Ectodermal cell (in vitro differentiated cells): ENCODE results near the gene CCDC85A. TPM values are rescaled to one million over a fixed set of nuclear protein-coding genes. Genes with fewer than 3 reads are reported as not detected.
"Not testable (repeated sequence)": the region's sequence is repeated elsewhere in the genome, so short reads cannot be mapped to it uniquely, and the experiment has no call there.

Experiments
- H3K27ac ChIP-seq: 2 replicates; pipeline ENCODE4 v1.7.0; 2013; ENCODE audit warnings: mild to moderate bottlenecking, low read depth, low read length; ENCODE audit not compliant: insufficient read depth, poor library complexity, severe bottlenecking
- H3K27me3 ChIP-seq: 2 replicates; pipeline ENCODE4 v1.7.0; 2013; ENCODE audit warnings: mild to moderate bottlenecking, low read length; ENCODE audit not compliant: insufficient read depth, control insufficient read depth, poor library complexity, severe bottlenecking
- H3K36me3 ChIP-seq: one replicate; pipeline ENCODE4 v1.7.0; 2013; ENCODE audit warnings: low read length; ENCODE audit not compliant: control insufficient read depth, insufficient read depth
- H3K4me1 ChIP-seq: one replicate; pipeline ENCODE4 v1.7.0; 2013; ENCODE audit warnings: low read length; ENCODE audit not compliant: control insufficient read depth, insufficient read depth
- H3K4me3 ChIP-seq: 2 replicates; pipeline ENCODE4 v1.7.0; 2013; ENCODE audit warnings: low read depth, low read length, control low read depth; ENCODE audit not compliant: insufficient read depth
- H3K9me3 ChIP-seq: 2 replicates; pipeline ENCODE4 v1.7.0; 2013; ENCODE audit warnings: mild to moderate bottlenecking, low read length, moderate library complexity; ENCODE audit not compliant: control insufficient read depth
- whole genome bisulfite sequencing, 2 experiments: methylation state at CpG; one replicate each; pipeline ENCODE4 v1.1.7; 2013; ENCODE audit warnings: missing lambda C conversion rate in 2 of 2; 5-methylcytosine and 5-hydroxymethylcytosine counted together
- polyA plus RNA-seq, 4 experiments: library from polyadenylated mRNA; stranded (reverse); fragments of 50-300 nt; gene quantifications; one replicate each; pipeline ENCODE4 v1.2.3, GENCODE V29; 2013

Gene CCDC85A
- polyA plus RNA-seq (2013, experiment 1 of 4) = 0.48 TPM
- polyA plus RNA-seq (2013, experiment 2 of 4) = 0.25 TPM
- 0.43 TPM for polyA plus RNA-seq (2013, experiment 3 of 4)
- polyA plus RNA-seq (2013, experiment 4 of 4) = 0.28 TPM

- no peaks in the 10 kb centered on the region for H3K36me3 ChIP-seq
- peaks cover 28% of the 10 kb centered on the region for H3K4me1 ChIP-seq
- peak within 1 kb of the TSS; percentile 64 for H3K4me3 ChIP-seq
- no peaks in the 10 kb centered on the region for H3K9me3 ChIP-seq
- 0% methylated on average over 86 of the region's 86 CpGs for WGBS, 2 experiments
- peaks cover 98% of the 10 kb centered on the region for H3K27me3 ChIP-seq
- no peak within 1 kb of the TSS for H3K27ac ChIP-seq
Observed at GRCh38 chr2:56183643-56184499, at the start of gene CCDC85A. TSS of gene CCDC85A (plus strand) at chr2:56183990. CDS start at chr2:56184625, 635 bp downstream.

GRCh38 chr2:56134861-56135260 is 48.9 kb upstream of the CCDC85A start:
- Histone ChIP-seq H3K4me1 (no peaks in the 10 kb centered on the region), H3K27me3 (no peaks in the 10 kb centered on the region), H3K4me3 (no peak overlapping the region), H3K9me3 (no peaks in the 10 kb centered on the region), H3K36me3 (no peaks in the 10 kb centered on the region), H3K27ac (no peak overlapping the region)
- WGBS, 2 experiments = 91% methylated on average over 4 of the region's 4 CpGs

GRCh38 chr2:56142497-56143061 is 41.2 kb upstream of the CCDC85A start:
- H3K4me1 ChIP-seq, H3K9me3 ChIP-seq, H3K27ac ChIP-seq, H3K4me3 ChIP-seq, H3K27me3 ChIP-seq, H3K36me3 ChIP-seq: not testable (repeated sequence)
- 93 to 94% methylated on average over 15 of the region's 15 CpGs for whole genome bisulfite sequencing, 2 experiments

GRCh38 chr2:56147907-56148306 is 35.9 kb upstream of the CCDC85A start:
- Histone ChIP-seq H3K36me3 (no peaks in the 10 kb centered on the region), H3K4me3 (no peak overlapping the region), H3K4me1 (no peaks in the 10 kb centered on the region), H3K9me3 (no peaks in the 10 kb centered on the region), H3K27me3 (no peaks in the 10 kb centered on the region), H3K27ac (no peak overlapping the region)
- 86 to 88% methylated on average over 2 of the region's 2 CpGs for WGBS, 2 experiments

- H3K4me3 ChIP-seq = no peak overlapping the region
- 90 to 93% methylated on average over 3 of the region's 3 CpGs for WGBS, 2 experiments
Observed at GRCh38 chr2:56148825-56149224, 35.0 kb upstream of the CCDC85A start.

GRCh38 chr2:56151841-56152240 is 31.9 kb upstream of the CCDC85A start:
- Histone ChIP-seq H3K27me3 (no peaks in the 10 kb centered on the region), H3K9me3 (no peaks in the 10 kb centered on the region), H3K4me1 (no peaks in the 10 kb centered on the region), H3K4me3 (no peak overlapping the region), H3K27ac (no peak overlapping the region), H3K36me3 (no peaks in the 10 kb centered on the region)
- WGBS, 2 experiments = 86 to 92% methylated on average over 2 of the region's 2 CpGs

More at GRCh38 chr2:56148825-56149224, 35.0 kb upstream of the CCDC85A start:
- Histone ChIP-seq H3K4me1 (no peaks in the 10 kb centered on the region), H3K9me3 (no peaks in the 10 kb centered on the region), H3K27me3 (no peaks in the 10 kb centered on the region), H3K27ac (no peak overlapping the region), H3K36me3 (no peaks in the 10 kb centered on the region)

- Histone ChIP-seq H3K27ac (no peak overlapping the region), H3K4me3 (no peak overlapping the region), H3K36me3 (no peaks in the 10 kb centered on the region), H3K27me3 (no peaks in the 10 kb centered on the region), H3K9me3 (no peaks in the 10 kb centered on the region), H3K4me1 (no peaks in the 10 kb centered on the region)
- WGBS, 2 experiments = 44 to 50% methylated on average over 2 of the region's 2 CpGs
Observed at GRCh38 chr2:56155188-56155587, 28.6 kb upstream of the CCDC85A start.

GRCh38 chr2:56159875-56160274 is 23.9 kb upstream of the CCDC85A start:
- H3K9me3 ChIP-seq = not testable (repeated sequence)

GRCh38 chr2:56167616-56168562 is 15.9 kb upstream of the CCDC85A start:
- H3K27ac ChIP-seq = no peak overlapping the region
- WGBS, 2 experiments = 87 to 93% methylated on average over 3 of the region's 4 CpGs
- H3K27me3 ChIP-seq = no peaks in the 10 kb centered on the region
- no peak overlapping the region for H3K4me3 ChIP-seq
- H3K4me1 ChIP-seq = no peaks in the 10 kb centered on the region
- H3K9me3 ChIP-seq = no peaks in the 10 kb centered on the region
- no peaks in the 10 kb centered on the region for H3K36me3 ChIP-seq

More at GRCh38 chr2:56159875-56160274, 23.9 kb upstream of the CCDC85A start:
- H3K4me1 ChIP-seq, H3K27me3 ChIP-seq, H3K36me3 ChIP-seq, H3K27ac ChIP-seq, H3K4me3 ChIP-seq: not testable (repeated sequence)
- WGBS, 2 experiments = 64 to 69% methylated on average over 5 of the region's 5 CpGs
